B cell (primary cell): ENCODE results near the gene KRT6B.

Experiments
- EZH2 ChIP-seq: IDR thresholded peaks from 2 replicates; pipeline ENCODE4 v1.6.1; 2012; ENCODE audit warnings: borderline replicate concordance, low read depth, mild to moderate bottlenecking, moderate library complexity, low read length; ENCODE audit not compliant: insufficient read depth, poor library complexity, severe bottlenecking
- TF ChIP-seq, protein P1 (sequence below): fragments of 200-600 bp; IDR thresholded peaks from one replicate; pipeline ENCODE4 v1.8.0; 2022; ENCODE audit warnings: antibody characterized with exemption, mild to moderate bottlenecking

DNA sequence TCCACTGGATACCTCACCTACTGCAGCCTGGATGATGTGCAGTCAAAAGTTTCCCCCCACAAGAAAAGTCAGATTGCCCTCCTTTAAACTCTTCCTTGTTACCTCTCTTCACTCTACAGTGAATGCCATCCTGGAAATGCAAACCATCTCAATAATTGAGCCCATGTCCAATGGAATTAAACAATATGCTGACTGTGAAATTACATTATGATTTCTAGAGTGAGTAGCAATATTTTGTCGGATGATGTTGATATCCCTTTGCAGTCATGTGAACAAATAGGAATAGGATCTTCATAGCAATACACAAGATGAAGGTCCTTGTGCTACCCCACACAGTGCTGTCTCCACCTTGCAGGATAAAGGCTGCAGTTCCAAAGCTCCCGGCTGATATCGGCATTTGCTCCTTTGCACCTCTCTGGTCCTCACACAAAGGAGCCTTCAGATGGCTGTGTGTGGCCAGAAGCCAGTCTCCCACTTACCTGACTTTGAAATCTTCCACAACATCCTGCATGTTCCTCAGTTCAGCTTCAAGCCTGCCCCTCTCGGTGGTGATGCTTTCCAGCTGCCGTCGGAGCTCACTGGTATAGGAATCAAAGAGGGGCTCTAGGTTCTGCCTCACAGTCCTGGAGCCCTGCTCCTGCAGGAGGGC is 19.3 kb downstream of the KRT6B start:
- TF ChIP-seq, protein P1, sequence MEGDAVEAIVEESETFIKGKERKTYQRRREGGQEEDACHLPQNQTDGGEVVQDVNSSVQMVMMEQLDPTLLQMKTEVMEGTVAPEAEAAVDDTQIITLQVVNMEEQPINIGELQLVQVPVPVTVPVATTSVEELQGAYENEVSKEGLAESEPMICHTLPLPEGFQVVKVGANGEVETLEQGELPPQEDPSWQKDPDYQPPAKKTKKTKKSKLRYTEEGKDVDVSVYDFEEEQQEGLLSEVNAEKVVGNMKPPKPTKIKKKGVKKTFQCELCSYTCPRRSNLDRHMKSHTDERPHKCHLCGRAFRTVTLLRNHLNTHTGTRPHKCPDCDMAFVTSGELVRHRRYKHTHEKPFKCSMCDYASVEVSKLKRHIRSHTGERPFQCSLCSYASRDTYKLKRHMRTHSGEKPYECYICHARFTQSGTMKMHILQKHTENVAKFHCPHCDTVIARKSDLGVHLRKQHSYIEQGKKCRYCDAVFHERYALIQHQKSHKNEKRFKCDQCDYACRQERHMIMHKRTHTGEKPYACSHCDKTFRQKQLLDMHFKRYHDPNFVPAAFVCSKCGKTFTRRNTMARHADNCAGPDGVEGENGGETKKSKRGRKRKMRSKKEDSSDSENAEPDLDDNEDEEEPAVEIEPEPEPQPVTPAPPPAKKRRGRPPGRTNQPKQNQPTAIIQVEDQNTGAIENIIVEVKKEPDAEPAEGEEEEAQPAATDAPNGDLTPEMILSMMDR: no peak
- no peak for TF ChIP-seq EZH2
